Measurements from ENCODE around the gene MPP2. TPM values are rescaled to one million over a fixed set of nuclear protein-coding genes. Genes with fewer than 3 reads are reported as not detected.

The MPP2 gene
- polyA plus RNA-seq, 1 donor from 2014 or later = 25.5 TPM

DNA sequence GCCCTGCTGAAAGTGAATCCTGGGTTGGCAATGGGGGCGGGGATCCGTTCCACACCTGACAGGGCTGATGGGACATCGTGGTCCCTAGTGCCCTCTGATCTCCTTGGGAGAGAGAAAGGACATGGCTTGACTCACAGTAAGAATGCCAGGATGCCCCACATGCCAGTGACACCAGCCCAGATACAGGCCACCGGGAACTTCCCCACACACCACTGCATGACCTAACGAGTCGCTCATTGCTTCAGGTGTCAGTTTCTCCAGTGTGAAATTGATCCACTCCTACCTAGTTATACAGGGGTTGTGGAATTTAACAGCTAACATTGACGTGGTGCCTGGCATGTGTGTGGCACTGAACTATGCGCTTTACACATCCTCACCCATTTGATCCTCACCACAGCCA is 52.8 kb downstream of the MPP2 start:
- Histone ChIP-seq H3F3A (ENCODE audit: insufficient read depth, low read length, poor library complexity, severe bottlenecking) (no peaks in the 10 kb centered on the region), H3K27ac (ENCODE audit: low read length) (no peak overlapping the region), H3K4me2 (ENCODE audit: low read length) (no peak overlapping the region), H3K9me2 (ENCODE audit: insufficient read depth, low read length) (no peaks in the 10 kb centered on the region), H3K4me3 (ENCODE audit: low read length) (no peak overlapping the region), H3K9me3 (ENCODE audit: low read length) (no peaks in the 10 kb centered on the region), H3K79me2 (replicated peaks; ENCODE audit: insufficient read depth, low read length) (no peaks in the 10 kb centered on the region), H3K36me3 (ENCODE audit: insufficient read depth, low read length) (no peaks in the 10 kb centered on the region), H3K27me3 (ENCODE audit: insufficient read depth, low read depth, low read length) (no peaks in the 10 kb centered on the region), H2AFZ (ENCODE audit: low read depth, low read length) (no peak overlapping the region), H4K20me1 (ENCODE audit: insufficient read depth) (no peaks in the 10 kb centered on the region), H3K9ac (ENCODE audit: low read length) (no peak overlapping the region)
- TF ChIP-seq EZH2 (IDR thresholded peaks at IDR 0.05; ENCODE audit: borderline replicate concordance, insufficient read depth, low read length, poor library complexity, severe bottlenecking) (no peak), POLR2AphosphoS5 (IDR thresholded peaks at IDR 0.05) (no peak), MXI1 (conservative IDR thresholded peaks at IDR 0.05; ENCODE audit: poor library complexity, severe bottlenecking) (no peak), SMC3 (conservative IDR thresholded peaks at IDR 0.05; ENCODE audit: poor library complexity) (no peak), RAD21 (conservative IDR thresholded peaks at IDR 0.05) (no peak), EP300 (conservative IDR thresholded peaks at IDR 0.05; ENCODE audit: poor library complexity, severe bottlenecking) (no peak), TAF1 (IDR thresholded peaks at IDR 0.05; ENCODE audit: low read depth) (no peak)
- TF ChIP-seq, protein P1, sequence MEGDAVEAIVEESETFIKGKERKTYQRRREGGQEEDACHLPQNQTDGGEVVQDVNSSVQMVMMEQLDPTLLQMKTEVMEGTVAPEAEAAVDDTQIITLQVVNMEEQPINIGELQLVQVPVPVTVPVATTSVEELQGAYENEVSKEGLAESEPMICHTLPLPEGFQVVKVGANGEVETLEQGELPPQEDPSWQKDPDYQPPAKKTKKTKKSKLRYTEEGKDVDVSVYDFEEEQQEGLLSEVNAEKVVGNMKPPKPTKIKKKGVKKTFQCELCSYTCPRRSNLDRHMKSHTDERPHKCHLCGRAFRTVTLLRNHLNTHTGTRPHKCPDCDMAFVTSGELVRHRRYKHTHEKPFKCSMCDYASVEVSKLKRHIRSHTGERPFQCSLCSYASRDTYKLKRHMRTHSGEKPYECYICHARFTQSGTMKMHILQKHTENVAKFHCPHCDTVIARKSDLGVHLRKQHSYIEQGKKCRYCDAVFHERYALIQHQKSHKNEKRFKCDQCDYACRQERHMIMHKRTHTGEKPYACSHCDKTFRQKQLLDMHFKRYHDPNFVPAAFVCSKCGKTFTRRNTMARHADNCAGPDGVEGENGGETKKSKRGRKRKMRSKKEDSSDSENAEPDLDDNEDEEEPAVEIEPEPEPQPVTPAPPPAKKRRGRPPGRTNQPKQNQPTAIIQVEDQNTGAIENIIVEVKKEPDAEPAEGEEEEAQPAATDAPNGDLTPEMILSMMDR (IDR thresholded peaks at IDR 0.05; ENCODE audit: poor library complexity, severe bottlenecking) = no peak
- TF ChIP-seq, protein P2, sequence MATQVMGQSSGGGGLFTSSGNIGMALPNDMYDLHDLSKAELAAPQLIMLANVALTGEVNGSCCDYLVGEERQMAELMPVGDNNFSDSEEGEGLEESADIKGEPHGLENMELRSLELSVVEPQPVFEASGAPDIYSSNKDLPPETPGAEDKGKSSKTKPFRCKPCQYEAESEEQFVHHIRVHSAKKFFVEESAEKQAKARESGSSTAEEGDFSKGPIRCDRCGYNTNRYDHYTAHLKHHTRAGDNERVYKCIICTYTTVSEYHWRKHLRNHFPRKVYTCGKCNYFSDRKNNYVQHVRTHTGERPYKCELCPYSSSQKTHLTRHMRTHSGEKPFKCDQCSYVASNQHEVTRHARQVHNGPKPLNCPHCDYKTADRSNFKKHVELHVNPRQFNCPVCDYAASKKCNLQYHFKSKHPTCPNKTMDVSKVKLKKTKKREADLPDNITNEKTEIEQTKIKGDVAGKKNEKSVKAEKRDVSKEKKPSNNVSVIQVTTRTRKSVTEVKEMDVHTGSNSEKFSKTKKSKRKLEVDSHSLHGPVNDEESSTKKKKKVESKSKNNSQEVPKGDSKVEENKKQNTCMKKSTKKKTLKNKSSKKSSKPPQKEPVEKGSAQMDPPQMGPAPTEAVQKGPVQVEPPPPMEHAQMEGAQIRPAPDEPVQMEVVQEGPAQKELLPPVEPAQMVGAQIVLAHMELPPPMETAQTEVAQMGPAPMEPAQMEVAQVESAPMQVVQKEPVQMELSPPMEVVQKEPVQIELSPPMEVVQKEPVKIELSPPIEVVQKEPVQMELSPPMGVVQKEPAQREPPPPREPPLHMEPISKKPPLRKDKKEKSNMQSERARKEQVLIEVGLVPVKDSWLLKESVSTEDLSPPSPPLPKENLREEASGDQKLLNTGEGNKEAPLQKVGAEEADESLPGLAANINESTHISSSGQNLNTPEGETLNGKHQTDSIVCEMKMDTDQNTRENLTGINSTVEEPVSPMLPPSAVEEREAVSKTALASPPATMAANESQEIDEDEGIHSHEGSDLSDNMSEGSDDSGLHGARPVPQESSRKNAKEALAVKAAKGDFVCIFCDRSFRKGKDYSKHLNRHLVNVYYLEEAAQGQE (IDR thresholded peaks at IDR 0.05; ENCODE audit: borderline replicate concordance) = no peak

DNA sequence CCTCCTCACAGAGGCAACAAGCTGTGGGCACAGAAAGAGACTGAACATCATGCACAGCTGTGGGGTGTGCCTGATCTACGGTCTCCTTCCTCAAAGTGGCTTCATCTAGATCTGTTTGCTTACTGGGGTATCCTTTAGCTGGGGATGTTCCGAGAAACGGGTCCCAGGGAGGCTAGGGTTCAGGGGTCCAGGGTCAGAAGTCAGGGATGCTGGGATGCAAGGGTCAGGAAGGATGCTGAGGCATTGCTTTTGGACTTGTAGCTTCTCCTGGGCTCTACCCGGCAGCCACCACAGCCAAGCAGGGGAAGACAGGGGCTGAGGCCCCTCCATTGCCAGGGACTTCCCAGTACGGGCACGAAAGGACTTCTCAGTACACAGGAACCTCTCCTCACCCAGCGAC is 53.8 kb downstream of the MPP2 start:
- Histone ChIP-seq H4K20me1 (ENCODE audit: insufficient read depth) (no peaks in the 10 kb centered on the region), H2AFZ (ENCODE audit: low read depth, low read length) (no peak overlapping the region), H3K27me3 (ENCODE audit: insufficient read depth, low read depth, low read length) (no peaks in the 10 kb centered on the region), H3K27ac (ENCODE audit: low read length) (no peak overlapping the region), H3F3A (ENCODE audit: insufficient read depth, low read length, poor library complexity, severe bottlenecking) (no peaks in the 10 kb centered on the region), H3K9me2 (ENCODE audit: insufficient read depth, low read length) (no peaks in the 10 kb centered on the region), H3K9ac (ENCODE audit: low read length) (no peak overlapping the region), H3K36me3 (ENCODE audit: insufficient read depth, low read length) (no peaks in the 10 kb centered on the region), H3K4me3 (ENCODE audit: low read length) (no peak overlapping the region), H3K4me2 (ENCODE audit: low read length) (no peak overlapping the region), H3K79me2 (replicated peaks; ENCODE audit: insufficient read depth, low read length) (no peaks in the 10 kb centered on the region), H3K9me3 (ENCODE audit: low read length) (no peaks in the 10 kb centered on the region)
- TF ChIP-seq, protein P2 (IDR thresholded peaks at IDR 0.05; ENCODE audit: borderline replicate concordance) = no peak
